ENCODE results near the gene GTF2IRD1. TPM values are rescaled to one million over a fixed set of nuclear protein-coding genes. Genes with fewer than 3 reads are reported as not detected.
"Not testable (repeated sequence)": the region's sequence is repeated elsewhere in the genome, so short reads cannot be mapped to it uniquely, and the experiment has no call there.

GTF2IRD1 gene
- total RNA-seq, 1 donor from 2014 or later: 16.3 TPM

DNA sequence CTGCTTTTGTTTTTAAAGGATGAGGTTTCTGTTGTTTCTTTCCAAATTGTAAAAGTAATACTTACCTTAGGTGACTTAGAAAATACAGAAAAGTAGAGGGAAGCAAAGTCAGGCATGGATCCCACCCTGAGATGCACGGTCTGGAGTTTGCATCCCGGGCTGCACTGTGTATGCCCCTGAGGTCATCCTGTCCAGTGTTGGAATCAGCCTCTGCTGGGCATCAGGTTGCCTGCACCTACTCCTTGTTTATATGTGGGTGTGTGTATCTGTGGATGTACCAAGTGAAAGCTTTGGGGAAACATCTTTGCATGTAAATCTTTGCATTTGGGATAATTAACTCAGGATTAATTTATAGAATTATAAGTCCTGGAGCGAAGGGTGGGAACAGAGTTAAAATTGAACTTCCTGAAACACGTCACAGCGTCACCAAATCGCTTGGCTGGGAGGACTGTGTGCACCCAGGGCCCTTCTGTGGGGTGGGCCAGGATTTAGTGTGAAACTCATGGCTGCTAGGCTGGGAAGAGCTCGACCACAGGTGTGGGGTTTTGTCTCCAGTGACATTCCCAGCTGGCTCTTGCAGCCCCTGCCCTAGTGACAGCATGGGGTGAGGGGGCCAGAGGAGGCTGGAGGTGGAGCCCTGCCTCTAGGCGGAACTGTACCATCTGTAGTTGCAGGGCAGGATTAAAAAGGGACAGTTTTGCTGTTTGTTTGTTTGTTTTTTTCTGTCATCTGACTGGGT lies 27.9 kb downstream of the GTF2IRD1 start:
- Histone ChIP-seq H3K27ac (peak overlapping the region; percentile 97), H3K9me3 (no peaks in the 10 kb centered on the region), H3K27me3 (ENCODE audit: low read depth) (no peaks in the 10 kb centered on the region), H3K36me3 (no peaks in the 10 kb centered on the region), H3K4me1 (peaks cover 73% of the 10 kb centered on the region), H3K4me3 (peak overlapping the region; percentile 57)
- DNase-seq (no peak), ATAC-seq (no peak)
- intact Hi-C loops (cut with DNase I): no loop called here
- TF ChIP-seq, protein P1, sequence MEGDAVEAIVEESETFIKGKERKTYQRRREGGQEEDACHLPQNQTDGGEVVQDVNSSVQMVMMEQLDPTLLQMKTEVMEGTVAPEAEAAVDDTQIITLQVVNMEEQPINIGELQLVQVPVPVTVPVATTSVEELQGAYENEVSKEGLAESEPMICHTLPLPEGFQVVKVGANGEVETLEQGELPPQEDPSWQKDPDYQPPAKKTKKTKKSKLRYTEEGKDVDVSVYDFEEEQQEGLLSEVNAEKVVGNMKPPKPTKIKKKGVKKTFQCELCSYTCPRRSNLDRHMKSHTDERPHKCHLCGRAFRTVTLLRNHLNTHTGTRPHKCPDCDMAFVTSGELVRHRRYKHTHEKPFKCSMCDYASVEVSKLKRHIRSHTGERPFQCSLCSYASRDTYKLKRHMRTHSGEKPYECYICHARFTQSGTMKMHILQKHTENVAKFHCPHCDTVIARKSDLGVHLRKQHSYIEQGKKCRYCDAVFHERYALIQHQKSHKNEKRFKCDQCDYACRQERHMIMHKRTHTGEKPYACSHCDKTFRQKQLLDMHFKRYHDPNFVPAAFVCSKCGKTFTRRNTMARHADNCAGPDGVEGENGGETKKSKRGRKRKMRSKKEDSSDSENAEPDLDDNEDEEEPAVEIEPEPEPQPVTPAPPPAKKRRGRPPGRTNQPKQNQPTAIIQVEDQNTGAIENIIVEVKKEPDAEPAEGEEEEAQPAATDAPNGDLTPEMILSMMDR (IDR thresholded peaks at IDR 0.05): no peak

DNA sequence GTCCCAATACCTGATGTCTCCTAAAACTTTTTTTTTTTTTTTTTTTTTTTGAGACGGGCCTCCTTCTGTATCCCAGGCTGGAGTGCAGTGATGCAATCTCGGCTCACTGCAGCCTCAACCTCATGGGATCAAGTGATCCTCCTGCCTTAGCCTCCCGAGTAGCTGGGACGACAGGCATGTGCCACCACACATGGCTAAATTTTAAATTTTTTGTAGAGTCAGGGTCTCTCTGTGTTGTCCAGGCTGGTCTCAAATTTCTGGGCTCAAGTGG lies 28.4 kb downstream of the GTF2IRD1 start:
- ATAC-seq (no peak), DNase-seq (no peak)
- intact Hi-C loops (cut with DNase I): no loop called here
- Histone ChIP-seq H3K4me3 (no peak overlapping the region), H3K4me1 (peaks cover 68% of the 10 kb centered on the region), H3K36me3 (no peaks in the 10 kb centered on the region), H3K27ac (peak overlapping the region; percentile 97), H3K9me3 (no peaks in the 10 kb centered on the region), H3K27me3 (ENCODE audit: low read depth) (no peaks in the 10 kb centered on the region)
- TF ChIP-seq, protein P1 (IDR thresholded peaks at IDR 0.05): no peak

DNA sequence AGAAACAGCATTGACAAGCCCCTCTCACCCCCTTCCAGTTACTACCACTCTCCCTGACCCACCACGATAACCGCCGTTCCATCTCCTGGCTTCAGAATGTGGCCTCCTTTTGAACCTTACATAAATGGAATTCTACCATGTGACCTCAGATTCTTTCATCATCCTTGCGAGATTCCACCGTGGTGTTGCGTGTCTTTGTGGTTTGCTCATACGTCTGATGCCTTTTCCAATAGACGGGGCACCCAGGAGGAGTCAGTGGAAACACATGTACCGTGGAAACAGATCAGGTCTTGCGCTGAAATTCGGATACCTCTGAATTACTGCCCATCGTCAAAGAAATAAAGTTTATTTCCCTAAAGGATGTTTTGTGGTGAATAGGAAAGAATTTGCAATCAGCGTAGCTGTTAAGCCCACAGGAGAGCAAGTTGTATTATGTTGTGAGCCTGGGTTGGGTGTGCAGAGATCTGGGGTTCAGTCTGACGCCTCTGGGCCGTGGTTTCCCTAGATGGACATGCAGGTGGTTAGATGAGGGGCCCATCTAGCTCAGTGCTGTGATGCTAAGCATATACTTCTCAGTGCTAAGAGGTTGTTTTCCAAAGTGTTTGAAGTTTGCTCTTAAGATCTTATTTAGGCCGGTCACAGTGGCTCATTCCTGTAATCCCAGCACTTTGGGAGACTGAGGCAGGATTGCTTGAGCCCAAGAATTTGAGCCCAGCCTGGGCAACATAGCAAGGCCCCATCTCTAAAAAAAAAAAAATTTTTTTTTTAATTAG lies 29.1 kb downstream of the GTF2IRD1 start:
- Histone ChIP-seq H3K27ac (peak overlapping the region; percentile 97), H3K4me3 (no peak overlapping the region), H3K36me3 (no peaks in the 10 kb centered on the region), H3K4me1 (peaks cover 61% of the 10 kb centered on the region), H3K27me3 (ENCODE audit: low read depth) (no peaks in the 10 kb centered on the region), H3K9me3 (no peaks in the 10 kb centered on the region)
- intact Hi-C loops (cut with DNase I): no loop called here
- peak in 1 of 2 donors; percentile 6 for ATAC-seq
- no peak for DNase-seq
- TF ChIP-seq, protein P1 (IDR thresholded peaks at IDR 0.05): no peak

DNA sequence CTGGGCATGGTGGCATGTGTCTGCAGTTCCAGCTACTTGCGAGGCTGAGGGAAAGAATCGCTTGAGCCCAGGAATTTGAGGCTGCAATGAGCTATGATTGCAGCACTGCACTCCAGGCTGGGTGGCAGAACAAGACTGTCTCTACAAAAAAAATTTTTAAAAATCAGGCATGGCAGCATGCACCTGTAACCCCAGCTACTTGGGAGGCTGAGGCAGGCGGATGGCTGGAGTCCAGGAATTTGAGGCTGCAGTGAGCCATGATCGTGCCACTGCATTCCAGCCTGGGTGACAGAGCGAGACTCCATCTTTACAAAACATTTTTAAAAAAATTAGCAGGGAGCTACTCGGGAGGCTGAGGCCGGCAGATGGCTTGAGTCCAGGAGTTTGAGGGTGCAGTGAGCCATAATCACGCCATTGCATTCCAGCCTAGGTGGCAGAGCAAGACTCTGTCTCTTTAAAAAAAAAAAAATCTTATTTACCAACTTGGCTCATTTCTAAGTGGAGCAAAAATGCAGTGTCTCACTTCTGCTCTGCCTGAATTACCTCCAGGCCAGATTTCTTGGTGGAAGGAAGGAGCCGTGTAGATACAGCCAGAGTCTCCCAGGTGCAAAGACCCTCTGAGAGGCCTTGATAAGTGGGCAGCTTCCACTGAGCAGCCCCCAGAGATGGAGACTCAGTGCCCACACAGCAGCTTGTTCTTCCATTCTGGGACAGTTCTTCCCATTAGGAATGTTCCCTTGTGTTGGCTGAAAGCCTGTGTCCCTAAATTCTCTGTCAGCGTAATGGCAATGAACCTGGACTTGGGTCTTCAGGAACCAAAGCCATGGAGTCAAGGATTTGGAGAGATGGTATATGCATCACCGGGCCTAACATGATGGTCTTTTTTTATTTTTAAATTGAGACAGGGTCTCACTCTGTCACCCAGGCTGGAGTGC lies 30.0 kb downstream of the GTF2IRD1 start:
- no peak for DNase-seq
- intact Hi-C loops (cut with DNase I): no loop called here
- TF ChIP-seq, protein P1 (IDR thresholded peaks at IDR 0.05): no peak

DNA sequence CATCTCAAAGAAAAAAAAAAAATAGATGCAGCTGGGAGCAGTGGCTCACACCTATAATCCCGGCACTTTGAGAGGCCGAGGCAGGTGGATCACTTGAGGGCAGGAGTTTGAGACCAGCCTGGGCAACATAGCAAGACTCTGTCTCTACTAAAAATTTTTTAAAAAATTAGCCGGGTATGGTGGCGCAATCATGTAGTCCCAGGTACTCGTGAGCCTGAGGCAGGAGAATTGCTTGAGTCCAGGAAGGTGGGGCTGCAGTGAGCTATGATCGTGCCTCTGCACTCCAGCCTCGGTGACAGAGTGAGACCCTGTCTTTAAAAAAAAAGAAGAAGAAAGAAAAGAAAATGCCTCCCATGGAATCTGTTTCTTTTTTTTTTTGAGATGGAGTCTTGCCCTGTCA lies 31.9 kb downstream of the GTF2IRD1 start:
- H3K27ac ChIP-seq: no peak overlapping the region

More for the DNA sequence above, 30.0 kb downstream of the GTF2IRD1 start:
- Histone ChIP-seq H3K4me3 (no peak overlapping the region), H3K27ac (peak overlapping the region; percentile 97), H3K9me3 (no peaks in the 10 kb centered on the region), H3K36me3 (no peaks in the 10 kb centered on the region), H3K4me1 (peaks cover 53% of the 10 kb centered on the region), H3K27me3 (ENCODE audit: low read depth) (no peaks in the 10 kb centered on the region)
- ATAC-seq: peak in 1 of 2 donors; percentile 12

DNA sequence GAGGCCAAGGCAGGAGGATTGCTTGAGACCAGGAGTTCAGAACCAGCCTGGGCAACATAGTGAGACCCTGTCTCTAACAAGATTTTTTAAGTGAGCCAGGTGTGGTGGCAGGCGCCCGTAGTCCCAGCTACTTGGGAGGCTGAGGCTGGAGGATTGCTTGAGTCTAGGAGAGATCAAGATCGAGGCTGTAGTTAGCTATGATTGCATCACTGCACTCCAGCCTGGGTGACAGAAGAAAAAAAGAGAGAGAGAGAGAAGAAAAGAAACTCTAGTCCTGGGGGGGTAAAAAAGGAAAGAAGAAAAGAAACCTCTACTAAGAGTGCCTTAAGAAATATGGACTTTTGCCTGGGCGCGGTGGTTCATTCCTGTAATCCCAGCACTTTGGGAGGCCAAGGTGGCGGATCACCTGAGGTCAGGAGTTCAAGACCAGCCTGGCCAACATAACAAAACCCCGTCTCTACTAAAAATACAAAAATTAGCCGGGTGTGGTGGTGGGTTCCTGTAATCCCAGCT lies 34.9 kb downstream of the GTF2IRD1 start:
- H3K4me3 ChIP-seq; H3K4me1 ChIP-seq; intact Hi-C loops (cut with DNase I); ATAC-seq; H3K27me3 ChIP-seq (ENCODE audit: low read depth); H3K36me3 ChIP-seq; H3K27ac ChIP-seq; DNase-seq; H3K9me3 ChIP-seq: not testable (repeated sequence)

More for the DNA sequence above, 31.9 kb downstream of the GTF2IRD1 start:
- Histone ChIP-seq H3K4me3 (no peak overlapping the region), H3K4me1 (peaks cover 33% of the 10 kb centered on the region), H3K9me3 (no peaks in the 10 kb centered on the region), H3K36me3 (no peaks in the 10 kb centered on the region), H3K27me3 (ENCODE audit: low read depth) (no peaks in the 10 kb centered on the region)
- ATAC-seq: no peak
- TF ChIP-seq, protein P1 (IDR thresholded peaks at IDR 0.05): no peak
- no peak for DNase-seq
- intact Hi-C loops (cut with DNase I): no loop called here

Data from lower lobe of right lung (tissue), 2 donors.